GM21526 (cell line): ENCODE results near the gene SYCP2L.
"Not testable (repeated sequence)": the region's sequence is repeated elsewhere in the genome, so short reads cannot be mapped to it uniquely, and the experiment has no call there.

Experiments used
- ATAC-seq: cut with Tn5 transposase; IDR thresholded peaks from one replicate; pipeline ENCODE4 v1.9.1; 2021; ENCODE audit warnings: moderate library complexity; ENCODE audit not compliant: unreplicated experiment, low FRiP score

The SYCP2L gene

GRCh38 chr6:10995114-10995707, 108.4 kb downstream of the SYCP2L start:
- ATAC-seq, result no peak

GRCh38 chr6:10999994-11000393, 113.1 kb downstream of the SYCP2L start:
- ATAC-seq, result no peak

GRCh38 chr6:11002176-11002575, 115.3 kb downstream of the SYCP2L start:
- no peak for ATAC-seq

GRCh38 chr6:11003297-11003696, 116.4 kb downstream of the SYCP2L start:
- ATAC-seq, result not testable (repeated sequence)

GRCh38 chr6:11006061-11006460, 119.2 kb downstream of the SYCP2L start:
- ATAC-seq, result no peak

- no peak for ATAC-seq
These were observed 121.1 kb downstream of the SYCP2L start for GRCh38 chr6:11007715-11008608.

- ATAC-seq, result no peak
These were observed 122.0 kb downstream of the SYCP2L start for GRCh38 chr6:11008821-11009220.

GRCh38 chr6:11009353-11009752, 122.5 kb downstream of the SYCP2L start:
- peak; percentile 72 for ATAC-seq

- ATAC-seq, result no peak
These were observed 125.0 kb downstream of the SYCP2L start for GRCh38 chr6:11011787-11012234.

- no peak for ATAC-seq
These were observed 125.5 kb downstream of the SYCP2L start for GRCh38 chr6:11012295-11012754.

GRCh38 chr6:11012976-11013720, 126.3 kb downstream of the SYCP2L start:
- ATAC-seq, result no peak

GRCh38 chr6:11013721-11014070, 126.8 kb downstream of the SYCP2L start:
- ATAC-seq, result no peak

GRCh38 chr6:11015102-11015501, 128.2 kb downstream of the SYCP2L start:
- no peak for ATAC-seq

GRCh38 chr6:11016452-11016851, 129.6 kb downstream of the SYCP2L start:
- ATAC-seq, result no peak

- ATAC-seq, result no peak
These were observed 130.2 kb downstream of the SYCP2L start for GRCh38 chr6:11017090-11017489.

- ATAC-seq, result no peak
These were observed 131.4 kb downstream of the SYCP2L start for GRCh38 chr6:11018225-11018624.

GRCh38 chr6:11021003-11021402, 134.2 kb downstream of the SYCP2L start:
- ATAC-seq, result no peak

GRCh38 chr6:11021714-11022113, 134.9 kb downstream of the SYCP2L start:
- no peak for ATAC-seq

GRCh38 chr6:11023032-11023431, 136.2 kb downstream of the SYCP2L start:
- ATAC-seq, result no peak
